ENCODE measurements around the gene SERPINI1. TPM values are rescaled to one million over a fixed set of nuclear protein-coding genes. Genes with fewer than 3 reads are reported as not detected.

The SERPINI1 gene
- polyA plus RNA-seq, 3 donors, result 0.12 to 1.6 (median 0.27) TPM

DNA sequence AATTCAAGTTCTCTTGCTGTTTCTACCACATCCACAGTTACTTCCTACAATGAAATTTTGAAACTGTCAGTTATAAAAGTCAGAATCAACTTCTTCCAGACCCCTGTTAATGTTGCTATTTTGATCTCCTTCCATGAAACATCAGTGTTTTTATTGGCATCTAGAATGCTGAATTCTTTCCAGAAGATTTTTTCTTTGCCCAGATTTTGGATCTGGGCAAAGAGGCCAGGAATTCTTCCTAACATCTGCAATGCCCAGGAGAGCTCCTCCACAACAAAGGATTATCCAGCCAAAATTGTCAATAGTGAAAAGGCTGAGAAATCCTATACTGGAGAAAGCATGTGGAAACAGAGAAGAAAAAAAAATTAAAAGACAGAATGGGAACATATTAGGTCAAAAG is 75.5 kb downstream of the SERPINI1 start:
- H3K9ac ChIP-seq (ENCODE audit: insufficient read depth, low read length, poor library complexity, severe bottlenecking), result no peak overlapping the region
- TF ChIP-seq, protein P1, sequence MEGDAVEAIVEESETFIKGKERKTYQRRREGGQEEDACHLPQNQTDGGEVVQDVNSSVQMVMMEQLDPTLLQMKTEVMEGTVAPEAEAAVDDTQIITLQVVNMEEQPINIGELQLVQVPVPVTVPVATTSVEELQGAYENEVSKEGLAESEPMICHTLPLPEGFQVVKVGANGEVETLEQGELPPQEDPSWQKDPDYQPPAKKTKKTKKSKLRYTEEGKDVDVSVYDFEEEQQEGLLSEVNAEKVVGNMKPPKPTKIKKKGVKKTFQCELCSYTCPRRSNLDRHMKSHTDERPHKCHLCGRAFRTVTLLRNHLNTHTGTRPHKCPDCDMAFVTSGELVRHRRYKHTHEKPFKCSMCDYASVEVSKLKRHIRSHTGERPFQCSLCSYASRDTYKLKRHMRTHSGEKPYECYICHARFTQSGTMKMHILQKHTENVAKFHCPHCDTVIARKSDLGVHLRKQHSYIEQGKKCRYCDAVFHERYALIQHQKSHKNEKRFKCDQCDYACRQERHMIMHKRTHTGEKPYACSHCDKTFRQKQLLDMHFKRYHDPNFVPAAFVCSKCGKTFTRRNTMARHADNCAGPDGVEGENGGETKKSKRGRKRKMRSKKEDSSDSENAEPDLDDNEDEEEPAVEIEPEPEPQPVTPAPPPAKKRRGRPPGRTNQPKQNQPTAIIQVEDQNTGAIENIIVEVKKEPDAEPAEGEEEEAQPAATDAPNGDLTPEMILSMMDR (IDR thresholded peaks at IDR 0.05), result no peak
- no peak overlapping the region for H3K4me3 ChIP-seq (replicated peaks in 1 of 3; ENCODE audit: low read depth in 2 of 3, low read length in 3 of 3)
- H3K27ac ChIP-seq (ENCODE audit: low read depth in 1 of 2, low read length in 2 of 2), result no peak overlapping the region
- no peaks in the 10 kb centered on the region for H3K4me1 ChIP-seq (ENCODE audit: control insufficient read depth in 1 of 2, insufficient read depth in 2 of 2, low read length in 2 of 2)
- Mint-ChIP-seq H3K27me3 (ENCODE audit: low read depth in 3 of 3) (no peaks in the 10 kb centered on the region), H3K4me1 (no peaks in the 10 kb centered on the region), H3K36me3 (no peaks in the 10 kb centered on the region), H3K4me3 (no peak overlapping the region), H3K9me3 (no peaks in the 10 kb centered on the region), H3K27ac (no peak overlapping the region)
- no peaks in the 10 kb centered on the region for H3K27me3 ChIP-seq (ENCODE audit: control insufficient read depth in 2 of 2, insufficient read depth in 2 of 2, low read length in 2 of 2)
- DNase-seq, result no peak
- no peaks in the 10 kb centered on the region for H3K36me3 ChIP-seq (replicated peaks in 1 of 2; ENCODE audit: control insufficient read depth in 1 of 2, insufficient read depth in 2 of 2, low read length in 2 of 2)
- no peak overlapping the region for H2AFZ ChIP-seq (ENCODE audit: insufficient read depth, low read depth, low read length, poor library complexity, severe bottlenecking)
- no peaks in the 10 kb centered on the region for H3K9me3 ChIP-seq (replicated peaks in 1 of 2; ENCODE audit: control insufficient read depth in 1 of 2, insufficient read depth in 1 of 2, low read length in 2 of 2)
- no peaks in the 10 kb centered on the region for H3K79me2 ChIP-seq (ENCODE audit: insufficient read depth, low read length)
- intact Hi-C loops (cut with micrococcal nuclease), result no loop called here
- H4K20me1 ChIP-seq (ENCODE audit: insufficient read depth, low read length), result no peaks in the 10 kb centered on the region
- H3K4me2 ChIP-seq (replicated peaks; ENCODE audit: extremely low read depth, low read length, poor library complexity, severe bottlenecking), result no peak overlapping the region

DNA sequence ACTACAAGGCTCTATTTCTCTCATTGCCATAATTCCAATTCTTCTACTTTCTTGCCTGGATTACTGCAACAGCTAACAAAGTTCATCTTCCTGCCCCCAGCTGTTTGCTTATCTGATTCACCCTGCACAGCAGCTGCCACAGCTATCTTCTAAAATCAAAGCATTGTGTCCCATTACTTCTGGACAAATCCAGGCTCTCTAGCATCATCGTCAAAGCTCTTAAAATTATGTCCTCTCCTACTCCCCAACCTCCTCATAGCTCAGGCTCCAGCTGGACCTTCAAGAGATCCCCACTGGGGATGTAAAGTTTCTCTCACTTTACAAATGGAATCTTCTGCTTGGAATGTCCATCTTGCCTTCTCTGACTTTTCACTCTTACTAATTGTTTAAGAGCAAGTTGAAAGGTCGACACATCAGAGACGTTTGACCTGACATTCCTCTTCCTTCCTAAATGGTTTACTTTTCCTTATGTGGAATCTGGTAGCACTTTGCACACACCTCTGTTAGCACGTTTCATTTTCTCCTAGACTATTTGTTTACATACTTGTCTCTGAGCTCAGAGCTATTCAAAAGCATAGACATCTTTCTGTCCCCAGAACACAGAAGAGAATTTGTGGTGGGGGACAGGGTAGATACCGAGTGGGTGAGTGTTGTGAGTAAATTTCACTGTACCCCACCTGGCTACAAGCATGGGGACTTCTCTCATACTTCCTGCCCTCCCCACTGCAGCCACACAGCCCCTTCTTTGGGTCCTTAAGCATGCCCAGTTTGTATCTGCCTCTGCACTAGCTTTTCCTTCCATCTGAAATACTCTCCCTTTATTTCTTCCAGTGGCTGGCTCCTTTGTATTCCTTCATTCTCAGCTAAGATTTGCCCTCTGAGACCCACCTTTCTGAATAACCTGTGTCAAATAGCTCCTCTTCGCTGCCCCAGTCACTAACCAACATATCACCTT is 77.9 kb downstream of the SERPINI1 start:
- Mint-ChIP-seq H3K4me1 (no peaks in the 10 kb centered on the region), H3K27me3 (ENCODE audit: low read depth in 3 of 3) (no peaks in the 10 kb centered on the region), H3K4me3 (no peak overlapping the region), H3K9me3 (no peaks in the 10 kb centered on the region), H3K27ac (no peak overlapping the region), H3K36me3 (no peaks in the 10 kb centered on the region)
- Histone ChIP-seq H2AFZ (ENCODE audit: insufficient read depth, low read depth, low read length, poor library complexity, severe bottlenecking) (no peak overlapping the region), H3K9me3 (replicated peaks in 1 of 2; ENCODE audit: control insufficient read depth in 1 of 2, insufficient read depth in 1 of 2, low read length in 2 of 2) (no peaks in the 10 kb centered on the region), H3K4me3 (replicated peaks in 1 of 3; ENCODE audit: low read depth in 2 of 3, low read length in 3 of 3) (no peak overlapping the region), H3K27me3 (ENCODE audit: control insufficient read depth in 2 of 2, insufficient read depth in 2 of 2, low read length in 2 of 2) (no peaks in the 10 kb centered on the region), H3K4me1 (ENCODE audit: control insufficient read depth in 1 of 2, insufficient read depth in 2 of 2, low read length in 2 of 2) (no peaks in the 10 kb centered on the region), H4K20me1 (ENCODE audit: insufficient read depth, low read length) (no peaks in the 10 kb centered on the region), H3K36me3 (replicated peaks in 1 of 2; ENCODE audit: control insufficient read depth in 1 of 2, insufficient read depth in 2 of 2, low read length in 2 of 2) (no peaks in the 10 kb centered on the region), H3K79me2 (ENCODE audit: insufficient read depth, low read length) (no peaks in the 10 kb centered on the region), H3K9ac (ENCODE audit: insufficient read depth, low read length, poor library complexity, severe bottlenecking) (no peak overlapping the region), H3K27ac (ENCODE audit: low read depth in 1 of 2, low read length in 2 of 2) (no peak overlapping the region), H3K4me2 (replicated peaks; ENCODE audit: extremely low read depth, low read length, poor library complexity, severe bottlenecking) (no peak overlapping the region)
- WGBS (ENCODE audit: insufficient coverage), result 92% methylated on average over 2 of the region's 6 CpGs
- intact Hi-C loops (cut with micrococcal nuclease), result no loop called here
- no peak for DNase-seq
- TF ChIP-seq, protein P1 (IDR thresholded peaks at IDR 0.05), result no peak

Data from CD14-positive monocyte (primary cell).